Measurements from ENCODE around the gene IFNA16. TPM values are rescaled to one million over a fixed set of nuclear protein-coding genes. Genes with fewer than 3 reads are reported as not detected.
A peak's percentile ranks its signal among the peaks of the same experiment; 100 is the strongest.
"Not testable (repeated sequence)": the region's sequence is repeated elsewhere in the genome, so short reads cannot be mapped to it uniquely, and the experiment has no call there.

Gene IFNA16
- total RNA-seq (not detected), polyA plus RNA-seq (not detected)

DNA sequence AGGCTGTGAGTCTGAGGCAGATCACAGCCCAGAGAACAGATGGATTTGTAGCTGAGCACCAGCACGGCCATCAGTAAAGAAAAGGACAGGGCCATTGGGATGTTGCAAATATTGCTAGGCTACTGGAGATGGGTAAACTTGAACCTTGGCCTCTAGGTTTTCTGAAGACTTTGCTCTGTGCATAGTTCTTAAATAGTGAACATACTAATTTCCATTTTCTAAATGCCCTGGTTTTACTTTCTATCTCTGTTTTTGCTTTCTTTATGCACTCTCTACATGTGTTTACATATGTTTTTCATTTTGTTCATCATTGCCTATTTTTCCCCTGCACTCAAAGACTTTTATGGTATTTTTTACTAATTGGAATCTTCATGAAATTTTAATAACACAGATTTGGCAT, at the start of gene IFNA16:
TSS of gene IFNA16 (minus strand) at position 101 of the 400 bp plus-strand sequence. CDS start at position 95, 6 bp downstream.
- H3K9me3 ChIP-seq (ENCODE audit: control insufficient read depth in 1 of 2, low read length in 2 of 2); H3K36me3 Mint-ChIP-seq; CTCF ChIA-PET (ENCODE audit: partially characterized antibody); H3K4me1 ChIP-seq (ENCODE audit: insufficient read depth, low read length); H3K4me3 ChIP-seq (ENCODE audit: low read length in 2 of 2); DNase-seq; H3K4me1 Mint-ChIP-seq; H3K36me3 ChIP-seq (ENCODE audit: insufficient read depth, low read length); H3K27me3 ChIP-seq (ENCODE audit: insufficient read depth, low read length); H3K4me3 Mint-ChIP-seq; H3K27ac Mint-ChIP-seq; H3K27ac ChIP-seq (ENCODE audit: low read depth, low read length); H3K9me3 Mint-ChIP-seq; POLR2A ChIA-PET (ENCODE audit: partially characterized antibody): not testable (repeated sequence)
- H3K27me3 Mint-ChIP-seq = peaks cover 14 to 26% of the 10 kb centered on the region in 2 donors
- intact Hi-C loops (cut with micrococcal nuclease) = loop anchor here (10.0 kb wide), 1 partner anchor 248 kb away; no protein-coding TSS in a partner anchor

DNA sequence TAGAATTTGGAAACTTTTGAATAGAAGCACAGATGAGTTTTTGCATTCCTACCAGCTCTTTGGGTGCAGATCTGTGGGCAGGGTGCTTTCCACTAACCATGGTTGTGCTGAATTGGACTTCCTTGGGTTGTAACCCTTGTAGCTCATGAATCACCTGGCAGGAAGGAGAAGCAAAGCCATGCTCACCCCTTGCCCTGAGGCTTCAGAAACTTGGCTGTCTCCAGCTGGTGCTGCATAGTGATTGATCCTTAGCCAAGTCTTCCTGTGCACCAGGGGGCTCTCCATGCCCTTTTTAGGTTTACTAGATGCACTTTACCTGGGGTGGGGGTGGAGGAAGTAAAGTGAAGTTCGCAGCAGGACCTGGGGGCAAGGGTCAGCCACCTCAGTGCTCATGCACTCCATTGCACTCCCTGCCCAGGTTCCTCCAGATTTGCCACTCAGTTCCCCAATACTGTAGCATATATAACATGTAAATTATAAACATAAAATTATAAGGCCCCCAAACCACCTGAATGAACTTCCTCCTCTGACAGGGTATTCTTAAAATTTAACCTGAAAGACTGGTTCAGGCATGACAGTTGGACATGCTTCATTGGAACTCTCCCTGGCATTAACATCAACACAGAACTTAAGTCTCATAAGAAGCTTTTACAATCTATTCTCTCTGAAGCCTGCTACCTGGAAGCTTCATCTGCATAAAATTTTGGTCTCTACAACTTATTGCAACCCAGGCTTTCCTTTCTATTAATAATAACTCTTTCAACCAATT, 48.5 kb upstream of the IFNA16 start:
- intact Hi-C loops (cut with micrococcal nuclease) = no loop called here
- Mint-ChIP-seq H3K27ac (peak overlapping the region in 1 of 7 donors; percentile 62), H3K27me3 (peaks cover 2 to 3% of the 10 kb centered on the region in 2 donors), H3K9me3 (peaks cover 0 to 3% (median 0%) of the 10 kb centered on the region in 8 donors), H3K4me3 (no peak overlapping the region), H3K36me3 (no peaks in the 10 kb centered on the region), H3K4me1 (peaks cover 0 to 5% (median 4%) of the 10 kb centered on the region in 4 donors)
- Histone ChIP-seq H3K4me3 (ENCODE audit: low read length in 2 of 2) (no peak overlapping the region), H3K27me3 (ENCODE audit: insufficient read depth, low read length) (no peaks in the 10 kb centered on the region), H3K4me1 (ENCODE audit: insufficient read depth, low read length) (no peaks in the 10 kb centered on the region), H3K36me3 (ENCODE audit: insufficient read depth, low read length) (no peaks in the 10 kb centered on the region), H3K9me3 (ENCODE audit: control insufficient read depth in 1 of 2, low read length in 2 of 2) (no peaks in the 10 kb centered on the region), H3K27ac (ENCODE audit: low read depth, low read length) (no peak overlapping the region)
- ChIA-PET CTCF (ENCODE audit: partially characterized antibody) (interaction anchor here (0.5 to 1.9 kb wide), 3 partner anchors 13 to 798 kb away, joined by 3 to 10 read pairs (median 3); no protein-coding TSS in a partner anchor), POLR2A (ENCODE audit: partially characterized antibody) (no interaction called here)
- no peak for DNase-seq

DNA sequence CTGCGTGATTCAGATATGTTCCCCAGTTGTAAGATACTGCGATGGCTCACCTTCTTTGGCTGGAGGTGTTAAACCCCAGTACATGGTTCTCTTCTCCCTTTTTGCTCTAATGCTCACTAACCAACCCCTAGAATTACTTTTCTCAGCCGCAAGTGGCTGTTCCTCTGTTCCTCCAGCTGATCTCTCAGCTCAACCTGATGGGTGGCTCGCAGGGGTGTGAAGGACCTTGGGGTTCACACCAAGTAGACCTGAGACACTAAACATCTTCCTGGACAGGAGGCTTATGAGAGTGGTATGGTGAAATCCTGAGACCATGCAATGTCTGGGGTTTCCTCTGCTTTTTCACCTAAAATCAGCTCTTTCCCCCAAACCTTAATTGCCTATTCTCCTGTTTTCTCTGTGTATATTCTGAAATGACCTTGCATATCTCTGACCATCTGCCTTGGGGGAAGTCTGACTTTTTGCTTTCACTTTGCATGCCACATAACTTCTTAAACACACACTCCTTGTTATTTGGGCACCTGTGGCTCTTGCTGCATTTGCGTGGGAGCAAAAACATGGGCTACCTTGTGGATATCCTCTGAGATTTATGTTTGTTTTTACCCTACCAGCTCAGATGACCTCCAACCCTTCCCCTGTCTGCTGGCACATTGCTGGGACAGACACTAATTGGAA, 38.6 kb upstream of the IFNA16 start:
- H3K27ac ChIP-seq (ENCODE audit: low read depth, low read length) = no peak overlapping the region
- Mint-ChIP-seq H3K36me3 (no peaks in the 10 kb centered on the region), H3K4me3 (no peak overlapping the region), H3K9me3 (no peaks in the 10 kb centered on the region), H3K27me3 (peaks cover 2 to 4% of the 10 kb centered on the region in 2 donors), H3K27ac (no peak overlapping the region), H3K4me1 (peaks cover 3 to 6% (median 5%) of the 10 kb centered on the region in 4 donors)
- H3K4me3 ChIP-seq (ENCODE audit: low read length in 2 of 2) = no peak overlapping the region
- intact Hi-C loops (cut with micrococcal nuclease) = no loop called here
- CTCF ChIA-PET (ENCODE audit: partially characterized antibody) = no interaction called here
- POLR2A ChIA-PET (ENCODE audit: partially characterized antibody) = no interaction called here
- H3K4me1 ChIP-seq (ENCODE audit: insufficient read depth, low read length) = peaks cover 7% of the 10 kb centered on the region
- no peaks in the 10 kb centered on the region for H3K9me3 ChIP-seq (ENCODE audit: control insufficient read depth in 1 of 2, low read length in 2 of 2)
- no peaks in the 10 kb centered on the region for H3K27me3 ChIP-seq (ENCODE audit: insufficient read depth, low read length)
- no peaks in the 10 kb centered on the region for H3K36me3 ChIP-seq (ENCODE audit: insufficient read depth, low read length)
- DNase-seq = no peak

DNA sequence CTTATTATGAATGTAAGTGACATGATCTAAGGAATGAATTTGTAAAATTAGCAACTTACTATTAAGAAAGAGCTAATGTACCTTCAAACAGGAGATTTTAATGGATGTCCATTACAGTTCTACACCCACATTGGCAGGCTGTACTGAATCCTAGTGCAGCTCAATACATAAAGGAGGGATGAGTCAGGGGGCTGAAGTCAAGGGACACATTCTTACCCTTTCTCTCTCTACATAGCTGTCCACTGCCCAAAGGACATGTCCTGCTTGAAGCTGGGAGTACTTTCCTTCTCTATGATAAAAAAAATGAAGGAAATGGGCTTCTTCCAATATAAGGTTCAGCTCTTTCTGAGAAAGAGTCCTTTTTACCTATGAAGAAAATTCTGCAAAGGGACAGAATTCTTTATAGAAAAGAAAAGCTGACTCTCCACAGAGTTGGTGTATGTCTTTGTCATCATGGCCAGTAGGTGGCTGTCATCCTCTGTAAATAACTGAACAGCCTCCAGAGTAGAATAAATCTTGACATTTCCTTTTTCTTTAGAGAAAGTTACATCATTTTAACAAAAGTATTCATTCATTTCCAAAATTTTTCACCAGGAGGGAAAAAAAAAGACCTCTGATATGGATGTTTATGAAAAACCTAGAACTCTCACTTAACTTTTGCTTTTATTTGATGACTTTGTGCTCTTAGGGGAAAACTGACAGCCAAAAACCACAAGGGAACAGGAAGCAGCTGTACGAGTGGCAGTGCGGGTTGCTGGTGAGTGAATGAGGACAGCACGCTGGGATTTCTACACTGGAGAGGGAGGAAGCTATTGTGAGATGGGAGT, 35.8 kb upstream of the IFNA16 start:
- POLR2A ChIA-PET (ENCODE audit: partially characterized antibody) = no interaction called here
- no peak overlapping the region for H3K27ac ChIP-seq (ENCODE audit: low read depth, low read length)
- no peaks in the 10 kb centered on the region for H3K9me3 ChIP-seq (ENCODE audit: control insufficient read depth in 1 of 2, low read length in 2 of 2)
- Mint-ChIP-seq H3K27ac (no peak overlapping the region), H3K9me3 (peaks cover 0 to 1% (median 0%) of the 10 kb centered on the region in 8 donors), H3K36me3 (no peaks in the 10 kb centered on the region), H3K27me3 (peaks cover 5 to 12% of the 10 kb centered on the region in 2 donors), H3K4me3 (peak overlapping the region in 3 of 8 donors; percentile 3 to 64 (median 54)), H3K4me1 (peaks cover 3 to 6% (median 5%) of the 10 kb centered on the region in 4 donors)
- DNase-seq = peak; percentile 8 to 60 (median 22)
- CTCF ChIA-PET (ENCODE audit: partially characterized antibody) = interaction anchor here (0.8 to 3.0 kb wide), 14 partner anchors 12 to 538 kb away, joined by 3 to 18 read pairs (median 4); no protein-coding TSS in a partner anchor
- intact Hi-C loops (cut with micrococcal nuclease) = loop anchor here (1.0 kb wide), 1 partner anchor 536 kb away; no protein-coding TSS in a partner anchor
- H3K4me1 ChIP-seq (ENCODE audit: insufficient read depth, low read length) = peaks cover 7% of the 10 kb centered on the region
- H3K27me3 ChIP-seq (ENCODE audit: insufficient read depth, low read length) = no peaks in the 10 kb centered on the region
- H3K36me3 ChIP-seq (ENCODE audit: insufficient read depth, low read length) = no peaks in the 10 kb centered on the region
- H3K4me3 ChIP-seq (ENCODE audit: low read length in 2 of 2) = no peak overlapping the region

DNA sequence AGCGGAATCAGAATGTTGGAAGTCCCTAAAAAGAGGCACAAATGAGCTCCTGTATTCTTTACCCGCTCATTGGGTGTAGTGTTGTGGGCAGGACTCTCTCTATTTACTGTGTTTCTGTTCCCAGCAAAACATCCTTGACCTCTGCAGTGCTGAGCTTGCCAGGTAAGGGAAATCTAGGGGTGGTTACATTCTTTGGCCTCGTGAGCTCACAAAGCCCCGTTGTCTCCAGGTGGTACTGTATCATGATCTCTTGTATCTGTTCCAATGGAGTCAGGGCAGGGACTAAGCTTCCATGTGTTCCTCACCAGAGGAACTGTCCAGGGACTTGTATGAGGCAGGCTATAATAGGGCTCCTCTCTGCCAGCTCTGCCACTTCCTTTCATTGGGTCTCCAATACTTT, 34.5 kb upstream of the IFNA16 start:
- Histone ChIP-seq H3K4me3 (ENCODE audit: low read length in 2 of 2) (no peak overlapping the region), H3K27me3 (ENCODE audit: insufficient read depth, low read length) (no peaks in the 10 kb centered on the region), H3K27ac (ENCODE audit: low read depth, low read length) (no peak overlapping the region), H3K36me3 (ENCODE audit: insufficient read depth, low read length) (no peaks in the 10 kb centered on the region), H3K4me1 (ENCODE audit: insufficient read depth, low read length) (peaks cover 7% of the 10 kb centered on the region), H3K9me3 (ENCODE audit: control insufficient read depth in 1 of 2, low read length in 2 of 2) (no peaks in the 10 kb centered on the region)
- no peak for DNase-seq
- peaks cover 0 to 1% (median 0%) of the 10 kb centered on the region in 8 donors for H3K9me3 Mint-ChIP-seq
- ChIA-PET CTCF (ENCODE audit: partially characterized antibody) (interaction anchor here (1.1 to 3.0 kb wide), 8 partner anchors 13 to 146 kb away, joined by 3 to 18 read pairs (median 6); no protein-coding TSS in a partner anchor), POLR2A (ENCODE audit: partially characterized antibody) (no interaction called here)
- no peak overlapping the region for H3K27ac Mint-ChIP-seq
- intact Hi-C loops (cut with micrococcal nuclease) = no loop called here
- H3K4me3 Mint-ChIP-seq = no peak overlapping the region
- H3K4me1 Mint-ChIP-seq = peaks cover 3 to 6% (median 5%) of the 10 kb centered on the region in 4 donors
- no peaks in the 10 kb centered on the region for H3K36me3 Mint-ChIP-seq
- peaks cover 5 to 12% of the 10 kb centered on the region in 2 donors for H3K27me3 Mint-ChIP-seq

DNA sequence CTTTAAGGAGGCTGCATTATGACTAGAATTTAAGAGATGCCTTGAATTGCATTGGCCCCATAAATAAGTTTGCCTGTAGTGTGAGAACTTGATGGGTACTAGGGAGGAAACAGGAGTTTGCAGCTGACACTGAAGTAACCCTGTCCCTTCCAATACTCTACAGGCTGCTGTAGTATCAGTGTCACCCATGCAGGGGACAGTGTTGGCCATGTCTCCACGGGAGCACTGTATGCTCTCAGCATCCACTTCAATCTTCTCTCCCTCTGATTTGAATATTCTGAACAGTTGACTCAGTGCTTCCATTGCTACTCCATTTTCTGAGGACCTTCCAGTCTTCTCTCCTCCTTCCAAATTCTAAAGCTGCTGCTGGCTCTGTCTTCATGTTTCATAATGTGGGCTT, 34.1 kb upstream of the IFNA16 start:
- Histone ChIP-seq H3K27me3 (ENCODE audit: insufficient read depth, low read length) (no peaks in the 10 kb centered on the region), H3K27ac (ENCODE audit: low read depth, low read length) (no peak overlapping the region), H3K36me3 (ENCODE audit: insufficient read depth, low read length) (no peaks in the 10 kb centered on the region), H3K4me1 (ENCODE audit: insufficient read depth, low read length) (peaks cover 7% of the 10 kb centered on the region), H3K9me3 (ENCODE audit: control insufficient read depth in 1 of 2, low read length in 2 of 2) (no peaks in the 10 kb centered on the region), H3K4me3 (ENCODE audit: low read length in 2 of 2) (no peak overlapping the region)
- Mint-ChIP-seq H3K27ac (no peak overlapping the region), H3K4me1 (peaks cover 3 to 6% (median 5%) of the 10 kb centered on the region in 4 donors), H3K36me3 (no peaks in the 10 kb centered on the region), H3K4me3 (no peak overlapping the region), H3K9me3 (peaks cover 0 to 2% (median 0%) of the 10 kb centered on the region in 8 donors), H3K27me3 (peaks cover 5 to 10% of the 10 kb centered on the region in 2 donors)
- ChIA-PET CTCF (ENCODE audit: partially characterized antibody) (interaction anchor here (1.1 to 3.0 kb wide), 5 partner anchors 16 to 147 kb away, joined by 4 to 18 read pairs (median 5); no protein-coding TSS in a partner anchor), POLR2A (ENCODE audit: partially characterized antibody) (no interaction called here)
- no peak for DNase-seq
- intact Hi-C loops (cut with micrococcal nuclease) = no loop called here

All from CD4-positive, alpha-beta memory T cell (primary cell).